ENCODE measurements around the gene KPNA5. TPM values are rescaled to one million over a fixed set of nuclear protein-coding genes. Genes with fewer than 3 reads are reported as not detected.

KPNA5 gene
- total RNA-seq = 10 to 100 TPM; 60.7 to 61.8 TPM
- 1 to 10 TPM; 8.5 to 9.0 TPM for polyA plus RNA-seq

DNA sequence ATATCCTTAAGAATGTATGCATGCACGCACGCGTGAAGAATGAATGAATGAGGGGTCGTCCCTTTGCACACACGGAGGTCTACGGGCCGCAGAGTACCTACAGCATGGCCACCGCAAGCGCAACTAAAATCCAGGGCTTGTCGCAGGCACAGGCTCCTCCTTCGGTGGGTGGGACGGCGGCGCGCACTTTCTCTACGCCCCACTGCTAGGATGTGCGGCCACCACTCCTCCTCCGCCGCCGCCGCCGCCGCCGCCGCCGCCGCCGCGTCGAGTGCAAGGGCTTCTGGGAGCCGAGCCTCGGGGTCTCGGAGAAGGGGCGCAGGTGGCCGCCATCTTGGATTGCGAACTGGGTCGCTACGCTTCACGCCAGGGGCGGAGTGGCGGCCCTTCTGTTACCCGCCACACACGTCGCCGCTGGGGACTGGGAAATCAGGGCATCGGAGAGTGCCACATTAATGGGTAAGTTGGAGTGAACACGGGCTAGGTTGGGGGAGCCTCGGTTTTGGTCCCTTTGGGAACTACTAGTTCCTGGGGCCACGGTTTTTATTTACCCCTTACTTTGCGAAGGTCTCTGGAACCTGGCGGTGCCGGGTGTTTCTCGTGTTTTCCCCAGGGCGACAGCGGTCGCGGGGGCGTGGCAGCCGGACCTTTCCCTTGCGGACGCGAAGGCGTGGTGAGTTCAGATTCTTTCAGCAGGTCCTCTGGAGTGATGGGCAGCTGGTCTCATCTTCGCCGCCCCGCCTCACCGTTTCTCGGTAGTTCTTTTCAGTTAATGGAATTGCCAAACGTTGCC is at the start of gene KPNA5:
Gene KPNA5, plus strand, starts transcription at position 332 of the 793 bp plus-strand sequence. Its CDS starts 124 bp downstream, at position 456.
- intact Hi-C loops (cut with micrococcal nuclease) = loop anchor here (1.0 to 2.0 kb wide), 7 partner anchors 13 to 922 kb away; partner anchors contain the start of genes GOPC, NT5DC1, RWDD1 and TSPYL1
- CTCF ChIA-PET (ENCODE audit: partially characterized antibody) = interaction anchor here (1.2 to 3.5 kb wide), 4 partner anchors 13 to 401 kb away, joined by 3 to 15 read pairs (median 4); partner anchors contain the start of genes RWDD1, TSPYL1 and ZUP1
- peak; percentile 83 to 93 (median 88) for DNase-seq
- no peaks in the 10 kb centered on the region for H3K36me3 ChIP-seq (ENCODE audit: insufficient read depth, low read length)
- peak within 1 kb of the TSS; percentile 96 to 99 (median 98) for H3K4me3 Mint-ChIP-seq
- H3K4me1 ChIP-seq (ENCODE audit: insufficient read depth, low read length) = peaks cover 33% of the 10 kb centered on the region
- no peaks in the 10 kb centered on the region for H3K27me3 ChIP-seq (ENCODE audit: insufficient read depth, low read length)
- H3K9me3 ChIP-seq (ENCODE audit: control insufficient read depth in 1 of 2, low read length in 2 of 2) = no peaks in the 10 kb centered on the region
- H3K4me1 Mint-ChIP-seq = peaks cover 32 to 60% (median 45%) of the 10 kb centered on the region in 4 donors
- H3K27ac Mint-ChIP-seq = peak within 1 kb of the TSS; percentile 95 to 99 (median 99)
- POLR2A ChIA-PET (ENCODE audit: partially characterized antibody) = interaction anchor here (0.9 to 3.2 kb wide), 6 partner anchors 11 to 580 kb away, joined by 3 to 43 read pairs (median 13); partner anchors contain the start of genes NT5DC1, RWDD1, TSPYL1 and TSPYL4
- peak within 1 kb of the TSS; percentile 75 to 95 for H3K4me3 ChIP-seq (ENCODE audit: low read length in 2 of 2)
- peak within 1 kb of the TSS; percentile 84 for H3K27ac ChIP-seq (ENCODE audit: low read depth, low read length)
- H3K27me3 Mint-ChIP-seq = no peaks in the 10 kb centered on the region
- H3K9me3 Mint-ChIP-seq = peaks cover 0 to 4% (median 0%) of the 10 kb centered on the region in 8 donors
- H3K36me3 Mint-ChIP-seq = peaks cover 19 to 33% of the 10 kb centered on the region in 2 donors

DNA sequence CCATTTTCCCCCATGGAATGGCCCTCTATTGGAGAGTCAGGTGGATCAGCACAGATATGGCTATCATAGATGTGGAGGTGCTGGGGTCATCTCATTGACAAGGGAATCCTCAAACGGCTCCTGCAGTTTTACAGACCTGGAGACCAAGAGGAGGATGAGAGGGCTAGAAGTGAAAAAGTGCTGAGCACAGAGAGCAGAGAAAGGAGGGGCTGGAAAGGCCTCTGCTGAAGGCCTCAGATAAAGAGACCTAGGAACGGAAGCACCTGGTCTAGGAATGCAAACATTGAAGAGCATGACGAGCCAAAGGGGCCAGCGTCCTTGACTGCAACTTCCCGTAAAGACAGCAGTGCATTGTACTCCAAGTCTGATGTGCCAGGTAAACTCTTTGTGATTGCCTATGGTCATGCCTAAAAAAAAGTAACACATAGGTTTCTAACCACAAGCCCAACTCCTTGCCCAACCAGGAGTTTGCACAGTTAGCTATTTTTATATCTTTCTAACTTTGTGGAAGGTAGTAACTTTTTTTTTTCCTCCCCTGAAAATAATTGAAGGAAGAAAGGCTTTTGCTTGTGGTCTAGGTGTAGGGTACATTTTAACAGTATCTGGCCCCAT is 49.5 kb upstream of the KPNA5 start:
- Mint-ChIP-seq H3K27ac (peak overlapping the region in 2 of 7 donors; percentile 34 to 36), H3K4me3 (no peak overlapping the region), H3K4me1 (peaks cover 0 to 1% (median 0%) of the 10 kb centered on the region in 4 donors), H3K27me3 (no peaks in the 10 kb centered on the region), H3K9me3 (no peaks in the 10 kb centered on the region), H3K36me3 (peaks cover 15 to 16% of the 10 kb centered on the region in 2 donors)
- POLR2A ChIA-PET (ENCODE audit: partially characterized antibody) = no interaction called here
- intact Hi-C loops (cut with micrococcal nuclease) = no loop called here
- H3K27me3 ChIP-seq (ENCODE audit: insufficient read depth, low read length) = no peaks in the 10 kb centered on the region
- no peaks in the 10 kb centered on the region for H3K9me3 ChIP-seq (ENCODE audit: control insufficient read depth in 1 of 2, low read length in 2 of 2)
- no peaks in the 10 kb centered on the region for H3K4me1 ChIP-seq (ENCODE audit: insufficient read depth, low read length)
- DNase-seq = no peak
- H3K4me3 ChIP-seq (ENCODE audit: low read length in 2 of 2) = no peak overlapping the region
- H3K27ac ChIP-seq (ENCODE audit: low read depth, low read length) = no peak overlapping the region
- H3K36me3 ChIP-seq (ENCODE audit: insufficient read depth, low read length) = peaks cover 4% of the 10 kb centered on the region
- CTCF ChIA-PET (ENCODE audit: partially characterized antibody) = interaction anchor here (1.6 kb wide), 1 partner anchor 71 kb away, joined by 3 read pairs; no protein-coding TSS in a partner anchor

DNA sequence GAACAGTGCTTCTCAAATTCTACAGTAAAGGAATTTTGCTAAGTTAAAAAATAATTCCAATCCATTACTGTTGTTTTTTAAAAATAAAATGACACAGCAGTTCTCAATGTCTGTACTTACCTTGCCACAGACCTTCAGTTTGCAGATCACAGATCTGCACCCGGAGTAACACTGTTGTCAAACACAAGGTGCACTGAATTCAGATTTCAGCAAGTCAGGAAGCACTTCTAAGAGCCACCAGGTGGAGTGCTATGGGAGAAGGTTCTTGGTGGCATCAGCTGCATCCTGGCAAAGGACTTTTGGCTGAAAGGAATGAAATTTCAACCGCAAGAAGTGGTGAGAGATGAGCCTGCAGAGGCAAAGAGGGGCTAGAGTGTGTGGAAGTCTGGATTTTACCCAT is 47.3 kb upstream of the KPNA5 start:
- CTCF ChIA-PET (ENCODE audit: partially characterized antibody) = interaction anchor here (0.9 kb wide), 1 partner anchor 11 kb away, joined by 3 read pairs; no protein-coding TSS in a partner anchor
- H3K4me1 ChIP-seq (ENCODE audit: insufficient read depth, low read length) = no peaks in the 10 kb centered on the region
- H3K4me1 Mint-ChIP-seq = peaks cover 0 to 3% (median 0%) of the 10 kb centered on the region in 4 donors
- no peaks in the 10 kb centered on the region for H3K27me3 ChIP-seq (ENCODE audit: insufficient read depth, low read length)
- peak overlapping the region in 1 of 7 donors; percentile 59 for H3K27ac Mint-ChIP-seq
- no peaks in the 10 kb centered on the region for H3K9me3 Mint-ChIP-seq
- peaks cover 19 to 26% of the 10 kb centered on the region in 2 donors for H3K36me3 Mint-ChIP-seq
- H3K27me3 Mint-ChIP-seq = no peaks in the 10 kb centered on the region
- POLR2A ChIA-PET (ENCODE audit: partially characterized antibody) = no interaction called here
- DNase-seq = no peak
- no peak overlapping the region for H3K27ac ChIP-seq (ENCODE audit: low read depth, low read length)
- H3K4me3 Mint-ChIP-seq = no peak overlapping the region
- no peaks in the 10 kb centered on the region for H3K9me3 ChIP-seq (ENCODE audit: control insufficient read depth in 1 of 2, low read length in 2 of 2)
- intact Hi-C loops (cut with micrococcal nuclease) = no loop called here
- peaks cover 4% of the 10 kb centered on the region for H3K36me3 ChIP-seq (ENCODE audit: insufficient read depth, low read length)
- no peak overlapping the region for H3K4me3 ChIP-seq (ENCODE audit: low read length in 2 of 2)

DNA sequence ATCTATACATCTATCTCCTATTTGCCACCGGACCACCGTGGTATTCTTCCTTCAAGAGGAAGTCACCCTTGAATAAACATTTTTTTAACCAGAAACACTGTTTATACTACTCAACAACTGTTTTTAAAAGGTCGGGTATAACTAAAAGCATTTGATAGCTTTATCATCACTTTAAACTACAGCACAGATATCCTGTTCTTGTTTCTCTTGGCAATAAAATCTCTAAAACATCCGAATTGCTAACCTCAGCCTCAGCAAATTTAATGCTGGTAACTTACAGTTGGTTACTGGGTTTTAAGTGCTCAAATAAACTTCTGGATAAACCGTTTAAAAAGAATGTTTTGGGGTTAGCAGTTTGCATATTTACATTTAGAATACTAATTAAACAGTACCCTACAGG is 32.9 kb upstream of the KPNA5 start:
- H3K27ac Mint-ChIP-seq = peak overlapping the region in 2 of 7 donors; percentile 17 to 82
- intact Hi-C loops (cut with micrococcal nuclease) = no loop called here
- peaks cover 31 to 41% of the 10 kb centered on the region in 2 donors for H3K36me3 Mint-ChIP-seq

DNA sequence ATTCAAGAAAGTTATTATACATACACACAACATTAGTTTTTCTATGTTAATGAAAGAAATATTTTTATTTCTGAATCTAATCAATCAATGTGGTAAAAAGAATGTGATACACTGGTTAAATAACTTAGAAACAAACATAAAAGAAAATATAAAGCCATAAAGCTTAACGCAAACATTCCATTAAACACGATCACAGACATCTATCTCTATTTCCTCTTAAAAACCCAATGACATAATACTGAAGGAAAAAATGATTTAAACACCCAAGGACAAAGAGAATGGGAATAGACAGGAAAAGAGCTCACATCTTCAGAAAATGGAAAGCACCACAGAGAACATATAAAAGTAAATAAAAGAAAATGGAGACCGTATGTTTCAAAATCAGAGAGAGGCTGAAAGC is 31.9 kb upstream of the KPNA5 start:
- Histone ChIP-seq H3K36me3 (ENCODE audit: insufficient read depth, low read length) (peaks cover 13% of the 10 kb centered on the region), H3K27ac (ENCODE audit: low read depth, low read length) (no peak overlapping the region), H3K4me3 (ENCODE audit: low read length in 2 of 2) (no peak overlapping the region), H3K9me3 (ENCODE audit: control insufficient read depth in 1 of 2, low read length in 2 of 2) (no peaks in the 10 kb centered on the region), H3K27me3 (ENCODE audit: insufficient read depth, low read length) (no peaks in the 10 kb centered on the region), H3K4me1 (ENCODE audit: insufficient read depth, low read length) (peaks cover 4% of the 10 kb centered on the region)
- Mint-ChIP-seq H3K27ac (no peak overlapping the region), H3K4me3 (no peak overlapping the region), H3K36me3 (peaks cover 24 to 40% of the 10 kb centered on the region in 2 donors), H3K9me3 (no peaks in the 10 kb centered on the region), H3K27me3 (no peaks in the 10 kb centered on the region), H3K4me1 (peaks cover 0 to 10% (median 6%) of the 10 kb centered on the region in 4 donors)
- intact Hi-C loops (cut with micrococcal nuclease) = no loop called here
- ChIA-PET POLR2A (ENCODE audit: partially characterized antibody) (no interaction called here), CTCF (ENCODE audit: partially characterized antibody) (interaction anchor here (0.9 to 2.6 kb wide), 4 partner anchors 50 to 115 kb away, joined by 3 to 8 read pairs (median 4); no protein-coding TSS in a partner anchor)
- no peak for DNase-seq

More for the DNA sequence above, 32.9 kb upstream of the KPNA5 start:
- ChIA-PET POLR2A (ENCODE audit: partially characterized antibody) (interaction anchor here (1.3 kb wide), 1 partner anchor 20 kb away, joined by 3 read pairs; no protein-coding TSS in a partner anchor), CTCF (ENCODE audit: partially characterized antibody) (interaction anchor here (0.9 to 2.6 kb wide), 6 partner anchors 49 to 360 kb away, joined by 3 to 8 read pairs (median 3); no protein-coding TSS in a partner anchor)
- Histone ChIP-seq H3K27me3 (ENCODE audit: insufficient read depth, low read length) (no peaks in the 10 kb centered on the region), H3K4me1 (ENCODE audit: insufficient read depth, low read length) (peaks cover 4% of the 10 kb centered on the region), H3K4me3 (ENCODE audit: low read length in 2 of 2) (no peak overlapping the region), H3K36me3 (ENCODE audit: insufficient read depth, low read length) (peaks cover 10% of the 10 kb centered on the region), H3K27ac (ENCODE audit: low read depth, low read length) (no peak overlapping the region), H3K9me3 (ENCODE audit: control insufficient read depth in 1 of 2, low read length in 2 of 2) (no peaks in the 10 kb centered on the region)
- Mint-ChIP-seq H3K27me3 (no peaks in the 10 kb centered on the region), H3K4me1 (peaks cover 0 to 10% (median 6%) of the 10 kb centered on the region in 4 donors), H3K9me3 (no peaks in the 10 kb centered on the region), H3K4me3 (no peak overlapping the region)
- no peak for DNase-seq

DNA sequence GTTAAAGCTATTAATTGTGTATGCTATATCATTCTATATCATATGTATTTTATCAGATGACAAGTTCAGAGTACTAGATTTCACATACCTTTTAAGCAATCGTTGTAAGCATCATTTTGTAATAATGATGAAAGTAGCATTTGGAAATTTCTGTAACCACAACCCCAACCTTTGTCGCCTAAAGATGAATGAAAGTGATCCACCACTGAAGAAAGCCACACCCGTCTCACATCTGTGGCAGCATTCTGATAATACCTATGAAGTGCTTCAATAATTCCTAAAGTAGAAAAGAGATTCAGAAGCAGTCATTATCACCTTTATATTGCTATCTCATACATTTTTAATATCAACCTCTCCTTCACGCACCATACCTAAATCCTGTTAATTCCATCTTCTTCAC is 29.1 kb upstream of the KPNA5 start:
- no peaks in the 10 kb centered on the region for H3K27me3 ChIP-seq (ENCODE audit: insufficient read depth, low read length)
- peaks cover 31 to 41% of the 10 kb centered on the region in 2 donors for H3K36me3 Mint-ChIP-seq
- H3K27ac Mint-ChIP-seq = peak overlapping the region in 3 of 7 donors; percentile 58 to 76 (median 61)
- H3K36me3 ChIP-seq (ENCODE audit: insufficient read depth, low read length) = peaks cover 27% of the 10 kb centered on the region
- H3K9me3 ChIP-seq (ENCODE audit: control insufficient read depth in 1 of 2, low read length in 2 of 2) = no peaks in the 10 kb centered on the region
- no peak overlapping the region for H3K27ac ChIP-seq (ENCODE audit: low read depth, low read length)
- no peak overlapping the region for H3K4me3 ChIP-seq (ENCODE audit: low read length in 2 of 2)
- peaks cover 4% of the 10 kb centered on the region for H3K4me1 ChIP-seq (ENCODE audit: insufficient read depth, low read length)
- no peaks in the 10 kb centered on the region for H3K9me3 Mint-ChIP-seq
- POLR2A ChIA-PET (ENCODE audit: partially characterized antibody) = interaction anchor here (1.6 kb wide), 1 partner anchor 80 kb away, joined by 3 read pairs; the partner anchor contains the start of gene RWDD1
- CTCF ChIA-PET (ENCODE audit: partially characterized antibody) = no interaction called here
- H3K4me1 Mint-ChIP-seq = peaks cover 0 to 11% (median 5%) of the 10 kb centered on the region in 4 donors
- no peak overlapping the region for H3K4me3 Mint-ChIP-seq
- no peaks in the 10 kb centered on the region for H3K27me3 Mint-ChIP-seq
- intact Hi-C loops (cut with micrococcal nuclease) = no loop called here
- no peak for DNase-seq

Measured in CD4-positive, alpha-beta memory T cell (primary cell).